ENCODE data around the gene SSBP3.

The SSBP3 gene

DNA sequence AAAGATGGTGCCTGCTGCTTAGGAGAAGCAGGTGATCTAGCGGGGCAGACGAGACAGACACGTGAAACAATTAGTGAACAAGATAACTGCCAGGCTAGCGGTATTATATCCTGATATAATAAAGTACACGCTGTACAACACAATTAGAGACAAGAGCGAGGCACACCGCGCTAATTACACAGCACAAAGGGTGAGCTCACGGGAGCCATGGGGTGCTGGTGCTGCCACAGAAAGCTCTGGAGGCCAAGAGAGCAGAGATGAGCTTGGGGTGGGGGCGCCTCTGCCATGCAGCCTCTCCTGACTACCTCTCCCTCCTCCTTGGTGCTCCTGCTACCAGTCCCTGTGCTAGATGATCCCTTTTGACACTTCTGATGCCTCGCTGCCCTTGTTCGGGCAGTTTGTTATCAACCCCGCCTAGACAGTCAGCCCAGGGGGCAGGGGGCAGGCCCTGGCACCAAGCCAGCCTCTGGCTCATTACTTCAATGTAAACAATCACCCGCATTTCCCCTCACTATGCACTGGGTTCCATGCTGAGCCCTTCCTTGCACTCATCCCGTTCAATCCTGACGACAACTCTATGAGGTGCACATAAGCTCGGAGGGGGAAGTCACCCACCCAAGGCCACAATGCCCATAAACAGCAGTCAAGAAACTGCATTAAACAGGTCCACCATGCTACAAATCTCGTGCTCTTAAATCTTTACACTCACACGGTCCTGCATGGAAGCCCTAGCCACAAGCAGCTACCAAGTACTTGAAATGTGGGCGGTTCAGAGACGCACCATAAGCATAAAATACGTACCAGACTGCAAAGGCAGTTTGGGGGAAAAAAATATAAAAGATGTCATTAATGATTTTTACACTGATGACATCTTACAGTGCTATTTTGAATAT, 103.0 kb downstream of the SSBP3 start:
- no peak for DNase-seq

DNA sequence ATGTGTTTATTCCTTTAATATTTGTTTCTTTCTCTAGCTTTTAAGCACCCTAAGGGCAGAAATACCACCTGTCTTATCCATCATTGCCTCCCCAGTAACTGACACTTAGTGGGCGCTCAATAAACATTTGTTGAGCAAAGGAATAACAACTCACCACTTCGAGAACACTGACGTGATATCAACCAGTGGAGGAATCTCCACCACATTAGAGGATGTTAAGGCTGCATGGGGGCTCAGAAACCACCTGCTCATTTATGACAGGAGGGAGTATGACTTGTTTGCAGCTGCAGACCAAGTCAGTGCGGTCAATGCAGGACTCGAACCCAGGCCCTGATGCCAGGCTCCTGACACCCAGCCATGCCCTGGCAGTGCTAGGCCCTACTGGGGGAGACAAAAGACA, 103.6 kb downstream of the SSBP3 start:
- no peak for DNase-seq

DNA sequence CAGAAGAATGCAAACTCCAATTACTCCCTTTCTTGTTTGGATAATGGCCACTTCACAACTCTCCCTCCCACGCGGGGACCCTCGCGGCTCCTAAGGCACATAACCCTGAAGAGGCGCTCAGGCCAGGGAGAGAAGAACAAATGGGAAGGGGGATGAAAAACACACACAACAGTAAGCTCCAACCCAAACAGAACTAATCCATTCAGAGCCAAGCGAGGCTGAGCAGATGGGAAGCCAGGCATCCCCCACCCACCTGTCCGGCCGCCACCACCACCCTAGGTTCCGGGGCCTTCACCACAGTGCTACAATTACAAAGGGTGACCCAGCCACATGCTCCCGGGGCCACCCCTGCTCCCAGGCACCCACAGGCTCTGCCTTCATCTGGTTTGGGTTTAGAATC, 104.7 kb downstream of the SSBP3 start:
- no peak for DNase-seq

DNA sequence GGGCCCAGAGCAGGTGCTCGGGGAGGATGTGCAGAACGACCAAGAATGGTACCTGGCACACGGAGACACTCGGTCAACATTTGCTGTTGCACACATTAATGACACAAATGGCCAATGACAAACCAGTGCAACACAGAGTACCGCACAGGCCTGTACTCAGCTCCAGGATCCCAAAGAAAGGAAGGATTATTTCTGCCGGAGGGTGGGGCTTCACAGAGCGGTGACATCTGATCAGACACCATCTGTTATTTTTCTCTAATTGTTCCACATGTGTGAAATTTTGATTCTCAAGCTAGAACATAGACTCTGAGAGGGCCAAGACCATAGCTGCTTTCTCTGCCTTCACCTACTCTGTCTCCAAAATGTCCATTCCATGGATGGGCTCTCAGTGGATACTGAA, 105.8 kb downstream of the SSBP3 start:
- DNase-seq = no peak

DNA sequence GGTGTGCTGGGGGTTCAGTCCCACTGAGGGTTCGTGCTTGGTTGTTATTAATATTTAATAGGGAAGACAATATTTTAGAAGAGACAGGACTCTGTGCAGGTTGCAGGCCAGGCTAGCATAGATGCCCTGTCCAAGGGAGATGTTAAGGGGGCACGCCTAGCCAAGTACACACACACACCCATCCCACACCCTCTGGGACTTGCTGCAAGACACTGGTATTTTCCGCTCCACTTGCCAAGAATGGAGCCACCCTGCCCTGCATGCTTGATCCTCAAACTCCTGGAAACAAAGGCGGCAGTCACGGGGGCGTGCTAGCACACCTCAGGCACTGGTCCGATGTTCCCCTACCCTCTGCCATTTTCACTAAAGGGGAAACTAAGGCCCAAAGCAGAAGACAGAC, 107.2 kb downstream of the SSBP3 start:
- no peak for DNase-seq

DNA sequence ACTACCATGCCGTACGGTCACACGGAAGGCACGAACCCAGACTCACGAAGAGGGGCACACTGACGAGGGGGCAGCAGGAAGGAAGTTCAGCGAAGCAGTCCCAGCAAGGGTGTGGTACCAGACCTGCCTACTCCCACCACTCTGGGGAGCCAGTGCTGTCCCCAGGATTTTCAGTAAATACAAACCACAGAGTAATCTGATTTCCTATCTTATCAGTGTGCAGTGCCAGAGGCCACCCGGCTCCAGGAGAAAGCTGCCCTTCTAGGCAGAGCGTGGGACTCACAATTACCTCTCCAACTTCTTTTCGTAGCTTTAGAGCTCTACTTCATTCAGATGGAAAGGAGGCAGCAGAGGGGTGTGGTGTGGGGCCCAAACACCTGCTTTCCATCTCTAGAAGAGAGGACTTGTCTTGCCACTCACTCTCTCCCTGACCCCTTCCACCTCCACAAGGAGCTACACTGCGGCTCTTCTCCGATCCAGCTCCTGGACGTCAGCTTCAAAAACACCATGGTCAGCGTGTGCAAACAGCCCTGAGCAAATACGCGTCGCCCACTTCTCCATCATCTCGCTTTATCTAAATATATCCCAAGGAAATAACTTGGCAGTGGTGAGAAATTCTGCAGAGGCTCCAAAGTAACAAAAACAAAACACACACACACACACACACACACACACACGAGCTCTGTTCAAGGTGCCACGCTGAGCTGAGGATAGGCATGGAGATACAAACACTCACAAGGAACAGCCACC, 107.7 kb downstream of the SSBP3 start:
- DNase-seq = no peak

DNA sequence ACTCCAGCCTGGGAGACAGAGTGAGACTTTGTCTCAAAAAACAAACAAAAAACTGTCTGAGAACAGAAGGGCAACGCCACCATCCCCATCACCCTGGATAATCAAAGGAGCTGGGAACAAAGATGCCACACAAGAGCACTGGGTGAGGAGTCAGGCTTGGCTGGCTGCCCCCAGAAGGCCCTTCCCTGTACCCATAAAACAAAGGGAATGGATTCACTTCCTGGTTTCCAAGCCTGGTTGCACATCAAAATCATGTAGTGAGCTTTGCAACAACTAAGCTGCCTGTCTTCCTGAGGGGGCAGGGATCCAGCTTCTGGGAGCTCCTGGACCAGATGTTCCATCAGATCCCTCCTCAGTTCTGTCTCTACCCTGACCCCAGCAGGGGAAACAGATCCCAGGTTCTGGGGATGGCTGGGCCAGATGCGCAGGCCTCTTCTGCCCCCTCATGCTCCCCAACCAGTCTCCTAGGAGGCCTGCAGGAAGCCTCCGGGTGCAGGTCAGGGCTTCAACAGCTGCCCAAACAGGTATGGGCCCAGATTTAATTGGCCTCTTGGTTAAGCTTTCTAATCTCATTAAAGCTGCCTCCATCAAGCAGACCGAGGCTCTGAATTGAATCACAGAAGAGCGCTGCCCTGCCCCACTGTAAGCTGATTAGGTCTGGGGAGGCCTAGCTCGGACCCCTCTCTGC, 108.5 kb downstream of the SSBP3 start:
- DNase-seq = no peak

DNA sequence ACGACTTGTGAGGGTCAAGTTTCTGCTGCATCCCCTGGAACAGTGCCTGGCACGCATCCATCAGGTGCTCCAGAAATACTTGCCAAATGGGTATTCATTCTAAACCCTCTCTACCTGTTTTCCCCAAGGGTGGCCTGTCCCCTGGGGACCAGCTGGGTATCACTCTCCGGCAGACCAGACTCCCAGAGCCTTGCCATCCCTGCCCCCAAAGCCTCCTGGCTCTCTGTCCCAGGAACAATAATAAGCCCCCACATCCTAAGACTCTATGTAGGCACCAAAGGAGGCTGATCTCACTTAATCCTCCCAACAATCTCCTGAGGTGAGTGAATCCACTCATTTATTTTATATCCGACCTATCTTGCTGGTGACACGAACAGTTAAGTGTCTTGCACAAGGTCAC, 109.5 kb downstream of the SSBP3 start:
- no peak for DNase-seq

DNA sequence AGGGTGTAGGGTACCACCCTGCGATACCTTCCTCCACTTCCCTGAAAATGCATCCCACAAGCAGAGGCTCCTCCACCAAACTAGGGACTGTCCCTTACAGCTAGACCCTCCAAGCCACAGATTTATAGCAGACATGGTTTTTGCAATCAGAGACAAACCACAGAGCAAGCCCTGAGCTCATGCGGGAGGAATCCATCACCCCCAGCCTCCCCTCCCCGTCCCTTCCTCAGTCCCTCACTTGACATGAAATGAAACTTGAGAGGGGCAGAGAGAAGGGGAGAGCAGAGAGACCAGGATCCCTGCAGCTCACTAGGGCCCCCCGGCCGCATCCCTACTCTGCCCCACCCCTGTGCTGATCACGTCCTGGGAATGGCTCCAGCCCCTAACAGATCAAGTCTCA, 111.3 kb downstream of the SSBP3 start:
- no peak for DNase-seq

DNA sequence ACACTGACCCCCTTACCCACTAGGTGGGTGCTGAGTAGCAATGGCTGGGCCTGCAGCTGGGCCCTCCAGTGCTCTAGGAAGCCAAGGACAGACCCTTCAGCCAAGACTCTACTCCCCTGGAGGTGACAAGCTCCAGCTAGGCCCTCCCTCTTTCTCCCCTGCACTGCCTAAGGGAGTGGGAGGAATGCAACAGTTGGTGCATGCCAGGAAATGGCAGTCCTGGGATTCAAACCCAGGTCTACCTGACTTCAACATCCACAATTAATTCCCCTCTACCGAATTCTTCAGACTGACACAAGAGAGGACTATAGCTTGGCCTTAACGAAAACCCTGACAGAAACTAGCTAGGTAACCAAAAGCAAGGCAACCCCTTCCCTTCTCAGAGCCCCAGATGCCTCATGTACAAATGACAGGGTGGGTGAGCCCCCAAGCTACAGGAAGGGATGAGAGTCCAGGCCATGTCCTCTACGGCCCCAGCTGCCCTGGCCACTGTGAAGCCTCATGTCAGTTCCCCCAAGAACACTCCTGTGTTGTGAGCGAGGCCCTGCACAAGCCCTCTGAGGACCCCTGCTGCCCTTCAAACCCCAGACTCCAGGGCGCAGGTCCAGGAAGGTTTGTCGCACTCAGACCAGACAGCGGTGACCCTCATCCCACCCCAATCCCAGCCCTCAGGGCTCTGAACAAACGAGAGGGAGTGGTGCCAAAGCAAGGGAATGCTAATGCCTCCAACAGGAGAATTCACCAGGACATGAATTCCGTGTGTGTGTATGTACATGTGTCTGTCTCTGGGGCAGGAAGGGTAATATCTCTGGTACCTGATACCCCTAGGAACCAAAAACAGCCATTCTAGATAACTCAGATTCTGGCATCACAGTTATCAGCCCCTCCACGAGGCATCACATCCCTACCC, 113.9 kb downstream of the SSBP3 start:
- DNase-seq = no peak

DNA sequence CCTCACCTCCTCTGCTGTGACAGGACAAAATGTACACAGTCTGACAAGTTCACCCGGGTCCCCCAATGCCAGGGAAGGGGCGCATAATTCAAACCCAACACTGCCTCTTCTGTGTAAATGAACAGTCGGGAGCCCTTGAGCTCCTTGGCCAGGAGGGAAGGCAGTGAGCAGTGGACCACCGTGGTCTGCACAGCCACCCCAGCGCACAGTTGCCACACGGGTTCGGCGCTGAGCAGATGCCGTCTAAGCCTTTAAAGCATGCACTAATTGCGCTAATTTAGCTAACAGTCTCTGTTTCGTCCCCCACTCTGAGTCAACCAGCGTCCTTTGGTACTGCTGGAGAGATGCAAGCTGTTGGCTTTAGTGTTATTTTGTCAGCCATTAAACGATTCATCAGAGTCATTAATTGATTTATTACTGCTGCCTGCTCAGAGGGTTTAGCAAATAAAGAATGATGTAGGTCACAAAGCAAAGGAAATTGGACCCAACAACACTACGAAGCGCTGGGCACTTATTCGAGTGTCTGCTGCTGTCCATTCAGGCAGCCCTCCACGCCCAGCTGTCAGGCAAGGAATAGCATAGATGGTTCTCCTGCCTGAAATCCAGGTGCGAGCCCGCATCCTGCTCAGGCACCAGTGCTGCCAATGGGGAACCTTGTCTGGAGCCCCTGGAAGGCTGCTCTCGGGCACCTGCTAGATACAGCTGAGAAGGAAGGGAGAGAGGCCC, 114.8 kb downstream of the SSBP3 start:
- no peak for DNase-seq

DNA sequence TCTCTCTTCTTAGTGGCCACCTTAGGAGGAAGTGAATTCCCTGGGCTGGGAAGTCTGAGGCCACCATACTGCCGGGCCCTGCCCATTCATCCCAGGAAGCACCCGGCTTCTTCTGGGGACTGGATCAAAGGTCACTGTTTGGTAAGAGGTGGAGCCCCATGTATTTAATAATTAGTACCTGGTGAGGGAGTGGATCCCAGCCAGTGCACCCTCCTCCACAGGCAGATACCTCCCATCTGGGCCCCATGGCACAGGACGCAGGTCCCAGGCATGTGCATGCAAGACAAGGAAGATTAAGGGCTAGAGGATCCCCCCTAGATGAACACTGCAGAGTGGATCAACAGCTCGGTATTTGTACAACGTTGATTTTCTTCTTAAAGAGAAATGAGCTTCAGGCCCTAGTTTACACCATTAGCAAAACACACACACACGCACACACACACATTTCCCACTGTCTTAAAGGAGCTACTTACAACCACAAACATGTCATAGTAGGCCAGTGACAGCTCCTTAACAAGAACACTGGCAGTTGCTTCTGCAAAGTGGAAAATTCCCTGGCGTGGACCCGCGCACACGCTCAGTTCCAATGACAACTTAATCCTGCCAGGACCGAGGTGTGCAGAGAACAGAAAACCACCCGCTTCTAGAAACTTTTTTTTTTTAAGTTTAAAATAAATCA, 115.5 kb downstream of the SSBP3 start:
- no peak for DNase-seq

DNA sequence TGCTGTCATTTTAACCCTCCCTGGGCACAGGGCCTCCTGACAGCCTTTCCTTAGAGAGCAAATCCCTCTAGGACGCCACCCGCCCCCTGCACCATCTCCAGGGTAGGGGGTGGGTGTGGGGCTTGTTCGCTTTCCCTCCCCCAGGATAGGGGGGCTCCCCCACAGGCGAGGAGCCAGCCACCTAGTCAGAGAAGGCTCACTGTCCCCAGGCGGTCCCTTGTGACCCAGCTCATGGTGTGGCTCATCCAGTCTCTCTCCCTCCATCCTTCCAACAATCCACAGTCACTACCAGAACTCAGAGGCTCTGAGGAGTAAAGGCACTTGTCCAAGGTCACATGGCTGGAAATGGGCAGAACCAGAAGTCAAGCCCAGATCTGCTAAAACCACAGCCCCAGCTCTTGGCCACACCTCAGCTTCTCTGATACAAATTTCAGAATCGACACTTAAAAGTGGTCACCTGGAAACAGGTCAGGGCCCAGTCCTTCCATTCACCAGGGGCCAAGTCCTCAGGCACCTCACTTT, 116.4 kb downstream of the SSBP3 start:
- no peak for DNase-seq

DNA sequence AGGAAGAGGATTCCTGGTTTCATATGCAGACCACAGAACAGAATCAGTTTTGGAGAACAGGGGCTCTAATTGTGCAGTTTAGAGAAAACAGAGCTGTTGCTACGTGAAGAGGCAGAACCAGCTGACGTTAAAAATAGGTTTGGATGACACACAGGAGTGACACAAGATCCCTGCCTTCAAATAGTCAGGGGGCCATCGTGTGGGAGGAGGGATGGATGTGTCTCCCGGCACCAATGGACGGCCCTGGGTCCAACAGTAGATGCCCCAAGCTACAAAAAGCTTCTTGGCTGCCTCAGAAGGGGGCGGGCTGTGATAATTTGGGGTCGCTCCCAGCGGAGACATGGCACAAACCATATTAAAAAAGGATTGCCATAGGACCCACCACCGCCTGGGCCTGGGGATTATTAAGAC, 118.4 kb downstream of the SSBP3 start:
- no peak for DNase-seq

DNA sequence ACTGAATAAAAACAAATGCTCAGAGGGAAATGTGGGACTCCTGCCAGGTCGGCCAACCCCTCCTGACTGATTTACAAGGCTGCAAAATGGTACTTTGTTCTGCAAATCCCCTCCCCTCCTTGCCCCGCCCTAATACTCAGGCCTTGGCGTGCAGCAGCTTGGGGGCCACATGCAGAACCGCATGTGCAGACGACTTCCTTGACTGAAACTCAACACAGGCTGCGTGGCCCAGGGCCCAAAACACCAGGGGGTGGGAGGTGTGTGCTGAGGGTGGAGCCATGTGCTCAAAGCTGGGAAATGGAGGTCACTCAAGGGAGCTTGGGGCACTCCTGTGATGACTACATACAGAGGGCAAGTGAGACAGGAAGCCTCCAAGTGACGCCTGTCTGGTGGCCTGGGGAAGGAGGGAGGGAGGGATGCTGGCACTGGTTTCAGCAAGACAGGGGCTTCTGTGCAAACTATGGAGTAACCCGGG, 119.0 kb downstream of the SSBP3 start:
- peak; percentile 85 for DNase-seq

DNA sequence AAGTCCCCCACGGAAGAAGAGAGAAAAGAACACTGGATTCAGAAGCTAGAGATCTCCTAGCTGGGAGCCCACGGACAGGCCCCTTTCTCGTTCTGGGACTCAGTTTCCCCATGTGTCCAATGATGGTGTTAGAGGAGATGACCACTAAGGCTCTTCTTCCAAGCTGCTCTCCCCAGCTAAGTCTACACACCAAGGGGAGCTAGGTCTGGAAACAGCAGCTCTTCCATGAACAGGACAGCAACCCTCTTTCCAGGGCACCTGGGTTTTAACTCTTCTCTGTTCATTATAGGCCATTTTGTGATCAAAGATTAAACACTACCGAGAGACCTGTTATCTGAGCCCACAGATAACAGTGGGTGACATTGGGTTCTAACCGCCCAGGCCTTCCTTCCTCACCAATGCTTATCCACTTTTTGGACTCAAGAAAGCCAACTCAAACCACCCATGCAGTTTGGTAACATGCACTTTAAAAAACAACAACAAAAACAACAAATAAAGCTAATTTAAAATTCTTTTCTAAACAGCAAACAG, 120.3 kb downstream of the SSBP3 start:
- no peak for DNase-seq

DNA sequence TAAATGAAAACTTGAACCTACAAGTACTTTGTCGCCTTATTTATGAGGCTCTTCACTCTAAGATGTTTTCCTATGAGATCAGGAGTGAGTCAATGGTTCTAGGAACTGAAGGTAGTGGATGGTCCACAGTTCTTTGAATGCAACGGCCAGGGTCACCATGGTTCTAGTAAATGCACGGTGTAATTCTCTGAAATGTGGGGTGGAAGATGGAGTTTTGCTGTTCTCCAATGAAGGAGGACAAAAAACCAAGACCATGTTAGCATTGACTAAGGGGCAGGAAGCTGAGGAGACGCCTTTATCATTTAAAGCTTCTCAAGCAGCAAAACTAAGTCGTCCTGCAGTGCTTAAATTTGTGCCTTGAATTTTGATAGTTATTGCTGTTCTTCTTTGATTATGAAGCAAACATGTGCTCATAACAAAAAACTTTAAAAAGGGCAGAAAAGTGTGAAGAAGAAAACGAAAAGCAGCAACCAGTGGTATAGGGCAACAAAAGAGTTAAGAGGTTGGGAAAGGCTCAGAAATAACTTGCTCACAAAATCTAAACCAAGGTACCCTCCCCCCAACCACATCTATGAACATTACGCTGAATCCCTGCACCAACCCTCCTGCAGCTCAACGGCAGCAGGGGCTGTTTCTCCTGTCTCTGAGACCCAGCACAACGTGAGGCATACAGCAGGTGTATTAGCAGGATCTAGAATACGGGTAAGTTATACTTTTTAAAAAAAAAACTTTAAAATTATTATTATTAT, 121.2 kb downstream of the SSBP3 start:
- no peak for DNase-seq

DNA sequence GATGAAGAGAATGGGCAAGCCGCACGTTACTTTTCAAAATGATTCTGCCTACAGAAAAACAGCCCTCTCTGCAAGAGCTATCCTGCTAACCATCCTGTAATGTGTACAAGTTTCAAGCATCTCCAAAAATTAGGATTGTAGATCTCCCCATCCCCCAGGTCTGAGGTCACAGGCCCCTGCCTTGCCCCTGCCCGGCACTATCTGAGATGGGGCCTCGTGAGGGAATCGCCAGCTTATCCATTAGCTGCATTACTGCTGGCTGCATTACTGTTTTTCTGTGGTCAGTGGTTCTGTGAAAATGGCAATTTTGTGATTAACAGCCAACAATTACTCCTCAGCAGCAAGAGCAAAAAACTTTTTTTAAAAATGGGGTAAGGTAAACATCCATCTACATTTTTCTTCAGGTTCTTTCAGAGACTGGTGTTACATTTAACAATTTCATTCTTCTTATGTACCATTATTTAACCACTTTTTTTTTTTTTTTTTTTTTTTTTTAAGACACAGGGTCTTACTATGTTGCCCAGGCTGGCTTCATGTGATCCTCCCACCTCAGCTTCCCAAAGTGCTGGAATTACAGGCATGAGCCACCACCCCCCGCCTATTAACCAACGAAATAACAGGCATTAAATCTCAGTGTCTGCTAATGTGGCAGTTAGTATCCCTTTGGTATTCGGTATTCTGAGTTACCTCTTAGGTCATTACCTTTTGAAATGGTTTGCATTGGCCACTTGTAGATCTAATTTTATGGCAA, 122.4 kb downstream of the SSBP3 start:
- no peak for DNase-seq

Measured in activated CD8-positive, alpha-beta memory T cell treated with anti-CD3 and anti-CD28 coated beads for 24 hours (primary cell).